Hepatocyte (in vitro differentiated cells): ENCODE results near the gene GBE1.

ENCODE experiments used
- EZH2 ChIP-seq: fragments of 200-600 bp; sonication (generic); IDR thresholded peaks from 2 replicates; pipeline ENCODE4 v1.6.1; 2016; ENCODE audit warnings: antibody characterized with exemption, mild to moderate bottlenecking, borderline replicate concordance
- EZH2phosphoT487 ChIP-seq: fragments of 200-600 bp; sonication (generic); IDR thresholded peaks from one replicate; pipeline ENCODE4 v1.6.1; 2018; ENCODE audit warnings: antibody characterized with exemption, mild to moderate bottlenecking, low read depth, moderate library complexity; ENCODE audit not compliant: unreplicated experiment, severe bottlenecking
- TF ChIP-seq, protein P1 (sequence below): fragments of 200-600 bp; sonication (generic); IDR thresholded peaks from 2 replicates; pipeline ENCODE4 v1.5.1; 2016; ENCODE audit warnings: antibody characterized with exemption, mild to moderate bottlenecking; ENCODE audit not compliant: poor library complexity

GRCh38 chr3:81692766-81693165 is 68.7 kb downstream of the GBE1 start:
- TF ChIP-seq EZH2 (no peak), EZH2phosphoT487 (no peak)
- TF ChIP-seq, protein P1, sequence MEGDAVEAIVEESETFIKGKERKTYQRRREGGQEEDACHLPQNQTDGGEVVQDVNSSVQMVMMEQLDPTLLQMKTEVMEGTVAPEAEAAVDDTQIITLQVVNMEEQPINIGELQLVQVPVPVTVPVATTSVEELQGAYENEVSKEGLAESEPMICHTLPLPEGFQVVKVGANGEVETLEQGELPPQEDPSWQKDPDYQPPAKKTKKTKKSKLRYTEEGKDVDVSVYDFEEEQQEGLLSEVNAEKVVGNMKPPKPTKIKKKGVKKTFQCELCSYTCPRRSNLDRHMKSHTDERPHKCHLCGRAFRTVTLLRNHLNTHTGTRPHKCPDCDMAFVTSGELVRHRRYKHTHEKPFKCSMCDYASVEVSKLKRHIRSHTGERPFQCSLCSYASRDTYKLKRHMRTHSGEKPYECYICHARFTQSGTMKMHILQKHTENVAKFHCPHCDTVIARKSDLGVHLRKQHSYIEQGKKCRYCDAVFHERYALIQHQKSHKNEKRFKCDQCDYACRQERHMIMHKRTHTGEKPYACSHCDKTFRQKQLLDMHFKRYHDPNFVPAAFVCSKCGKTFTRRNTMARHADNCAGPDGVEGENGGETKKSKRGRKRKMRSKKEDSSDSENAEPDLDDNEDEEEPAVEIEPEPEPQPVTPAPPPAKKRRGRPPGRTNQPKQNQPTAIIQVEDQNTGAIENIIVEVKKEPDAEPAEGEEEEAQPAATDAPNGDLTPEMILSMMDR: no peak
